GM18873 (cell line): ENCODE results near the gene MALRD1.
"Not testable (repeated sequence)": the region's sequence is repeated elsewhere in the genome, so short reads cannot be mapped to it uniquely, and the experiment has no call there.

Source experiments
- ATAC-seq: cut with Tn5 transposase; IDR thresholded peaks from one replicate; pipeline ENCODE4 v1.9.1; 2021; ENCODE audit warnings: mild to moderate bottlenecking, moderate library complexity, moderate number of reproducible peaks; ENCODE audit not compliant: unreplicated experiment, low FRiP score

Gene MALRD1

DNA sequence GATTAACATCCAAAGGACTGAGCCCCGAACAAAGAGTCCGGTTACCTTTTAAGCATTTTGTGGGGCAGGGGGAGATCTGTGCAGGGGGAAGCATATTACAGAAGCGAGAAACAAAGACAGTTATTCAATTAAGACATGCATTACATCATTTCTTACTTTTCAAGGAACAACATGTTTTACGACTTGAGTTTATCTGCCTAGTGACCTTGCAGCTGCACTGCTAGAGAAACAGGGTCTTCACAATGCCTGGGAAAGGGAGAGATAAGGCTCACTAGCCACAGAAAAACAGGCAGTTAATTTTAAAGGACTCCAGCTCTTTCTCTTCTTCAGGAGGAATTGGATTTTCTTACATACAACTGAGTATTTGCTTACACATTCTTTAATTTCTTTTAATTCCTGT lies 693.5 kb downstream of the MALRD1 start:
- not testable (repeated sequence) for ATAC-seq

DNA sequence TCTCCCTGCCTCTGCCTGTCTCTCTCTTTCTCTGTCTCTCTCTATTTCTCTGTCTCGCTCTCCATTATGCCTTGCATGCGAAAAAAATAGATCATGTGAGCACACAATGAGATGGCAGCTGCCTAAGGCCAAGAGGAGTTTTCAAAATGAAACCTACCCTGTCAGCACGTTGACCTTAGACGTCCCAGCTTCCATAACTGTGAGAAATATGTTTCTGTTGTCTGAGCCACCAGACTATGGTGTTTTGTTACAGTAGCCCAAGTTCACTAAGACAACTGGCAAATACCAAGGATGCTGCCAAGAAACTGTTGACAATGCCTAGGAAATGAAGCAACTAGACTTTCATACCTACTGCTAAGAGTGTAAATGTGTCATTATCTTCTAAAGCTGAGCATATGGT lies 697.1 kb downstream of the MALRD1 start:
- ATAC-seq: no peak

DNA sequence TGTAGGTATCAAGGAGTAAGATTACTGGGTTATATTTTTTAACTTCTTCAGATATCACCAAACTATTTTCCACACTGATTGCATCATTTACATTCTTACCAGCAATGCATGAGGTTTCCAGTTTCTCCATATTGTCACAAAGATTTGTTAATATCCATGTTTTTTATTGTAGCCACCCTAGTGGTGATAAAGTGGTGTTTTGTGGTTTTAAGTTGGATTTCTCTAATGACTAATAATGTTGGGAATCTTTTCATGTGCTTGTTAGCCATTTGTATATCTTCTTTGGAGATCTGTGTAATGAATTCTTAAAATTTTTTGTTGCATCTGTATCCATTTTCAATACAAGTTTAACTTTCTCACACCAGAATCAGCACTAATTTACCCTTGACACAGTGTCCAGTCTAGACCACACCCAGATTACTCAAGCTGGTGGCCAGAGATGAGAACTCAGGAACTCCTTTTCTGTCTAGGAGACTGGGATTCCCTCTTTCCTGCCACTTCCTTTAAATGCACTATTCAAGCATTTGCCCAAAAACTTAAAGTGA lies 700.7 kb downstream of the MALRD1 start:
- no peak for ATAC-seq

DNA sequence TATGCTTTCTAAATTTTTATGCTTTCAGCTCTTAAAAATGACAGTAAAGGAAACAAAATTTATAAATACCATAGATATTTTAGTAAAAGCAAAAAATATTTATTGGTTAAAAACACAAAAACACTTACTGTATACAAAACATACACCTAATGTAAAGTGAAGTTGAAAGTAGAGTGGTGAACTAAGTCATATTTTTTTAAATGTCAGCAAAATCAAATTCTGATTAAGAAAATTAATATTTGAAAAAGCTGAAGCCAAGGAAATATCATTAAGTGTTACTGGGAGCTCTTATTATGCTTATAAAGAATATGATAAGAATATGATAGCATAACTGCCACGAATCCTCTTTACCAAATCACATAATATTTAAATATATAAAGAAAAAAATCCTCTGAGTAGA lies 702.4 kb downstream of the MALRD1 start:
- ATAC-seq: no peak

DNA sequence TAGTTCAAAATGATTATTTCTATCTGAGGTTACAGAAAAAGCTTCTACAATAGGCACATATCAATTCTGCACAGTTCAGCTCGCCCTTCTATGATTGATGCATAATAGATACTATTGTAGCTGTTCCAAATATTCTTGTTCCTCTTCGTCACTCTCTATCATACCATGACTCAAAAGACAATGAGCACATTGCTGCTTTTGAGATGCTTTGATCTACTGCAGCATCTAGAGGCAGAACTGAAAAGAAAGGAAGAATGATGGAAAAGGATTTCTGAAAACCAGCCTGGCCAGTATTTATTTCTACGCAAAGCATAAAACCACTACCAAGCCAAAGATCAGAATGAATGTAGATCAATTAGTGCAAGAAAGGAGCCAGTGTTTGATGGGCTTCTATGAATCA lies 708.3 kb downstream of the MALRD1 start:
- ATAC-seq: no peak

DNA sequence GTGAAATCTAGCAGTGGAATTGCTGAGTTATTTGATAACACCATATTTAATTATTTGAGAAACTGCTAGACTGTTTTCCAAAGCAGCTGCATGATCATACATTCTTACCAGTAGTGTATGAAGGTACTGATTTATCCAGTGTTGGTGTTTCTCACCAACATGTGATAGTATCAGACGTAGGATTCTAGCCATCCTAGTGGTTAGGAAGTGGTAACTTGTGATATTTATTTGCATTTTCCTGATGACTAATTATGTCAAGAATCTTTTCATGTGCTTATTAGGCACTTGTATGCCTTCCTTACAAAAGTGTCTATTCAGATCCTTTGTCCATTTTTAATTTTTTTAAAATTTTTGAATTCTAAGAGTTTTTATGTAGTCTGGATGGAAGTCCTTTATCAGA lies 713.4 kb downstream of the MALRD1 start:
- ATAC-seq: no peak

DNA sequence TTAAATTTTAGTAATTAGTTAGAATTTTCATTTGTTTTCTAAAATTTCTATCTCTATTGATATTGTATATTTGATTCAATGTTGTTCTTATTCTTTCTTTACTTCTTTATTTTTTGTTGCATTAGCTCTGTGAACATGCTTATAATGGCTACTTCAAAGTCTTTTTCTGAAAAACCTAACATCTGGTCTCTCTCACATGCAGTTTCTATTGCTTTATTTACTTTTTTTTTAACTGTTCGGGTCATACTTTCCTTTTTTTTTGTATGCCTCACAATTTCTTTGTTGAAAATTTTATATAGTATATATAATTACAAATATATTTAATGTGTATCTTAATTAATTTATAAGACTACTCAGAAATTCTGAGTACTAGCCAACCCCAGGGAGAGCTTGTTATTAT lies 715.5 kb downstream of the MALRD1 start:
- ATAC-seq: no peak

DNA sequence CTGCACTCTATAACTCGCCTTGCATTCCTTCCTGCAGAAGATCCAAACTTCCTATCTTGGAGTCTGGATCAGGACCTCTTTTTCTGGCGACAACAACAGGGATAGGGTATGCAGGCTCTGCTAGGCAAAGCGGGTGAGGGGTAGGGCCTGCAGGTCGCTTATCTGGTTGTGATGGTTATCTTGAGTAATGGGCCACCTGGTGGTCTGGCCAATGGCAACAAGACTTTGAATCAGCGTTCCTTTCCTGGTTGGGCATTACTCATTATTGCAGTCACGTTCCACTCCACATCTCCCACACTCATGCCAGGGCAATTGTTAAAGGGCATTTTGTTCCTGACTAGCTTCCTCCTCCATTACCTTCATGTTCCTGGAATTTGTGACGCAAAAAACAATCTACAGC lies 719.3 kb downstream of the MALRD1 start:
- no peak for ATAC-seq

DNA sequence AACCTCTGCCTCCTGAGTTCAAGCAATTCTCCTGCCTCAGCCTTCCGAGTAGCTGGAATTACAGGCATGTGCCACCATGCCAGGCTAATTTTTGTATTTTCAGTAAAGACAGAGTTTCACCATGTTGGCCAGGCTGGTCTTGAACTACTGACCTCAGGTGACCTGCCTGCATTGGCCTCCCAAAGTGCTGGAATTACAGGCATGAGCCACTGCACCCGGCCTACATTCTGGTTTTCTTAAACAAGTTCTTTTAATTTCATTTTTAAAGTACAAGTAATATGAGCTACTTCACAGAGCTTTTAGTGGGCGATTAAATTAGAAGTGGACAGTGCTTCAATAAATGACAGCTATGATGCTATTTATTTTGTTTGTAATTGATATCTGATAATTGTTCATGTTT lies 721.2 kb downstream of the MALRD1 start:
- ATAC-seq: not testable (repeated sequence)

DNA sequence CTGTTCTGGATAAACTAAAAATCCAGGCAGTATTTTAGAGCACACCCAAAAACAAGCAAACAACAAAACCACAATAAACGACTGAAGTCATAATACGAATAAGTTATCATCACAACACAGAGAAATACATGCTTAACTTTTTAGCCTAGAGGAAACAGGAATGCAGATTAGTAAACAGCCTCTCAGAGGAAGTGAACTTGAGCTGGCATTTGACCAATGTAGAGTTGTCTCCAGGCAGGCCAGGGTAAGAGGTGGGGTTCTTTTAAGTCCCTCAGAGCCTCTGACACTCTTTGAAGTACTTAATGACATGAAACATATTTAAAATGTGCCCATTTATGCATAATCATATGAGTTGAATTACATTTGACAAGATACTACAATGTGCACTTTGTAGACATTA lies 724.4 kb downstream of the MALRD1 start:
- no peak for ATAC-seq

DNA sequence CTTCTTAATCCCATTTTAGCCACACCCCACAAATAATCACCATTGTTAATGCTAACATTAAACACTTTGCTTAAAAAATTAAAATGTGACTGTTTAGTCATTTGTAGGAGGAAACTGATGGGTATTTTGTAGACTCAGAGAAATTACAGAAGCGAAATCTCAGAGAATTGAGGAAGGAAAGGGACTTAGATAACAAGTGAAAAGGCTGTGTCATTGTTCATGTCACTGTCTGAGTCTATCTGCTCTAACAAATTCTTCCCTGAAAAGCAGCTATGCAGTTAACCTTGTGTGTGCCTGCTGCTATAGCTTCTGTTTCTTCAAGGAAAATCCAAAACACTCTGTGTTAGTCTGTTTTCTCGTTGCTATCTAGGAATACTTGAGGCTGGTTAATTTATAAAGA lies 726.7 kb downstream of the MALRD1 start:
- no peak for ATAC-seq

DNA sequence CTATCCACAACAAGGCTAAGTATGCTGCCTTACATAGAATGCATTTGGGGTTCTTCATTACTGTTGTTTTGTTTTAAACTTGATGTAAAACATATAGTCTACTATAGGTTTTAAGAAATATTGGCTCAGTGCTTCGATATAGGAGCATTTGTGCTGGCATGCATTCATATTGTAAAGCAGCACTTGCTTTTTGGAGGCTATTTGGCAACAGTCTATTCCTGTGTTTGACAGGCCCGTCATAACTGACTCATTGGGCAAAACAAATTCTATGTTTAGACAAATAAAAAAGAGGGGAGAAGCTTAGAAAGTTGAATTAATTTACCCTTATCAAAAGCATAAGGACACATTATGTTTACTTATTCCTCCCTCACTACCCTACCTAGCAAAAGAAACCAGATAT lies 729.2 kb downstream of the MALRD1 start:
- no peak for ATAC-seq

DNA sequence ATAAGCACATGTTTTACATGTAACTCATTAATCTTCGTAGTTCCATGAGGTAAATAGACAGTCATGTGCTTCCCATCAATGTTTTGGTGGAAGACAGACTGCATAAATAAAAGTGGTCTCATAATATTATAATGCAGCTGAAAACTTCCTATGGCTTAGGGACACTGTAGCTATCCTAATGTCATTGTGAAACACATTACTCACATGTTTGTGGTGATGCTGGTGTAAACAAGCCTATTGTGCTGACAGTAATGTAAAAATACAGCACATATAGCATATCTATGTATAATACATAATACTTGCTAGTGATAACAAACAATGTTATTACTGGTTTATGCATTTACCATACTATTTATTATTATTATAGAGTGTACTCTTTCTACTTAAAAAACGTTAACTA lies 730.4 kb downstream of the MALRD1 start:
- ATAC-seq: no peak

DNA sequence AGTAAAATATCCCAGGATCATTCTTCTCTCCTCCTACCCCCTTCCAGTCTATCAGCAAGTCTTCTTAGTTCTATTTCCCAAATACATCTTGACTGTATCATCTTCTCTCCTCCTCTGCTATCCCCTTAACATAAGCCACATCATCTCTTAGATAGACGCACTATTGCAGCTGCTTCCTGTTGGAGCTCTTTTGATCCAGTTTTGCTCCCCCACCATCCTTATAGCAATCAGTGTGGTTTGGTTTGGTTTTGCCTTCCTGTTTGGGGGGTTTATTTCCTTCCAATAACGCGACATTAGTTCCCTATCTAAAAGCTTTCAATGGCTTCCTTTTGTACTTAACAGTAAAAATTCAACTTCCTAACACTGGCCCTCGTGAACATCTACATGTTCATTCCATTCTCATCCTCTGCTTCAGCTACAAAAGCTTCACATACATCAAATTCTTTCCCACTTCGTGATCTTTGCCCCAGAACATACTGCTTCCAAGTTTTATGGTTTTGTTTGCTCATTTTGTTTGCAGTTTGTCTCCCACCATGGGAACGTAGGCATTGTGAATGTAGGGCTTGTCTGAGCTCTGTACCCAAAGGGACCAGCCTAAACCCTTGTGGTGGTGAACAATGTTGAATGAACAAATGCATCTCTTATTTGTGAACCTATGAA lies 734.0 kb downstream of the MALRD1 start:
- ATAC-seq: no peak

DNA sequence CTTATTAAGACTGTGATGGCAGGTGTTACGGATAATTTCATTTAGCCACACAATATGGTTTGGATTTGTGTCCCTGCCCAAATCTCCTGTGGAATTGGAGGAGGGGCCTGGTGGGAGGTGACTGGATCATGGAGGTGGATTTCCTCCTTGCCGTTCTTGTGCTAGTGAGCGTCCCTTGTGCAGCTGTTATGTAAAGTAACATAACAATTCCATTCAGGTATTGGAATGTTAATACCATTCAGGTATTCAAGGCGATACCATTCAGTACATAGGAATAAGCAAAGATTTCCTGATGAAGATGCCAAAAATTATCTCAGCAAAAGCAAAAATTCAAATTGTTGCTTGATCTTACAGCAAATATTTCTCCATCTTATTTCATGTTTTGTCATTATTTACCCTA lies 735.1 kb downstream of the MALRD1 start:
- ATAC-seq: no peak
